HL-60 (cell line): ENCODE data around the gene LHX5.

Experiments used
- CTCF ChIP-seq: IDR thresholded peaks from one replicate; pipeline ENCODE4 v1.5.1; 2011; ENCODE audit warnings: low read length, control low read depth, inconsistent platforms; ENCODE audit not compliant: insufficient read depth
- GABPA ChIP-seq: IDR thresholded peaks from 2 replicates; pipeline ENCODE4 v1.6.1; 2012; ENCODE audit warnings: low read depth
- POLR2AphosphoS5 ChIP-seq: IDR thresholded peaks from 2 replicates; pipeline ENCODE4 v1.6.1; 2012; ENCODE audit warnings: low read depth

- TF ChIP-seq CTCF, result no peak
- TF ChIP-seq POLR2AphosphoS5, result no peak
- no peak for TF ChIP-seq GABPA
Observed at GRCh38 chr12:113457185-113457584, 14.5 kb downstream of the LHX5 start.
